ENCODE data around the gene NMRK2. TPM values are rescaled to one million over a fixed set of nuclear protein-coding genes. Genes with fewer than 3 reads are reported as not detected.

Gene NMRK2
- total and polyA plus RNA-seq, 2 of the 13 experiments (the other 11 are each of a cell fraction or from before 2014, with no cell fraction given) = not detected

GRCh38 chr19:3979674-3980352 is 46.9 kb downstream of the NMRK2 start:
- FAIRE-seq = no peak
- Histone ChIP-seq H3K4me1 (ENCODE audit: insufficient read depth, low read length) (peaks cover 37% of the 10 kb centered on the region), H3K27me3 (ENCODE audit: control insufficient read depth in 1 of 2, insufficient read depth in 2 of 2, low read length in 2 of 2) (no peaks in the 10 kb centered on the region; a peak in 1 of 5 replicates), H4K20me1 (ENCODE audit: insufficient read depth, low read length) (peaks cover 94% of the 10 kb centered on the region), H3K9ac (ENCODE audit: insufficient read depth, low read depth, low read length) (no peak overlapping the region), H3K79me2 (ENCODE audit: insufficient read depth, low read length) (peaks cover 45% of the 10 kb centered on the region), H3K4me3 (replicated peaks in 1 of 3; ENCODE audit: insufficient read depth in 1 of 3, low read depth in 2 of 3, low read length in 3 of 3) (no peak overlapping the region), H3K9me3 (ENCODE audit: low read length) (no peaks in the 10 kb centered on the region), H3K4me2 (ENCODE audit: low read depth, low read length) (no peak overlapping the region), H2AFZ (ENCODE audit: low read length) (no peak overlapping the region), H3K36me3 (replicated peaks in 1 of 2; ENCODE audit: control insufficient read depth in 1 of 2, insufficient read depth in 2 of 2, low read length in 2 of 2) (peaks cover 76 to 88% of the 10 kb centered on the region in 2 experiments), H3K27ac (ENCODE audit: extremely low read length, insufficient read depth, low read length) (no peak overlapping the region)
- WGBS (ENCODE audit: low lambda C conversion rate) = 100% methylated on average over 5 of the region's 25 CpGs
- in situ Hi-C loops (cut with HindIII; ENCODE audit: extremely low pct_ligation_motif_present, low pct_unique_long_range_greater_than_20kb) (no loop called here), intact Hi-C loops (cut with micrococcal nuclease; ENCODE audit: unreplicated experiment) (no loop called here)
- BruUV-seq (replicated peaks) = no TSS peak
- ATAC-seq = no peak
- POLR2A ChIA-PET = interaction anchor here (1.1 to 7.4 kb wide), 3 partner anchors 8 to 11 kb away, joined by 4 to 118 read pairs (median 12); partner anchors contain the start of gene DAPK3
- DNase-seq (ENCODE audit: low spot score) = no peak
- CTCF ChIA-PET (ENCODE audit: low intra/inter-chr PET ratio, low total read pairs) = no interaction called here
- TF ChIP-seq ZC3H13 (CRISPR knock-in tag; IDR thresholded peaks at IDR 0.05) (peak; percentile 64; the same call in 1 of the 2 replicates), ZKSCAN5 (CRISPR knock-in tag; IDR thresholded peaks at IDR 0.05) (no peak), ZNF768 (CRISPR knock-in tag; IDR thresholded peaks at IDR 0.05) (0 out of 2 replicates have a peak, but pooled peaks have one; percentile 15), NONO (IDR thresholded peaks at IDR 0.05) (no peak), NONO (CRISPR knock-in tag; conservative IDR thresholded peaks at IDR 0.05) (no peak), FOXJ3 (CRISPR knock-in tag; IDR thresholded peaks at IDR 0.05; ENCODE audit: borderline replicate concordance) (no peak), PHF21A (CRISPR knock-in tag; IDR thresholded peaks at IDR 0.05) (no peak), TCF12 (IDR thresholded peaks at IDR 0.05) (no peak), TCF12 (CRISPR knock-in tag; IDR thresholded peaks at IDR 0.05) (no peak), ZSCAN12 (CRISPR knock-in tag; IDR thresholded peaks at IDR 0.05) (no peak), ZNF280D (CRISPR knock-in tag; IDR thresholded peaks at IDR 0.05) (no peak), ZNF383 (CRISPR knock-in tag; IDR thresholded peaks at IDR 0.05; ENCODE audit: borderline replicate concordance) (no peak), RBFOX2 (IDR thresholded peaks at IDR 0.05; ENCODE audit: low read depth, low read length) (peak; percentile 89), TMF1 (CRISPR knock-in tag; IDR thresholded peaks at IDR 0.05; ENCODE audit: low read depth) (no peak), ZNF512 (CRISPR knock-in tag; IDR thresholded peaks at IDR 0.05) (no peak), AGO2 (optimal IDR thresholded peaks at IDR 0.05; ENCODE audit: low read depth, low read length) (peak; percentile 98), POLR2AphosphoS5 (IDR thresholded peaks at IDR 0.05; ENCODE audit: low read depth, low read length) (peak; percentile 24; the same call in 1 of the 2 replicates)
